Esophagus muscularis mucosa (tissue), 4 donors: Measurements from ENCODE around the gene METAP1. TPM values are rescaled to one million over a fixed set of nuclear protein-coding genes. Genes with fewer than 3 reads are reported as not detected.
"Not testable (repeated sequence)": the region's sequence is repeated elsewhere in the genome, so short reads cannot be mapped to it uniquely, and the experiment has no call there.

Source experiments
- DNase-seq: peaks from one replicate; pipeline ENCODE4 v3.0.0-alpha.2; 2017; ENCODE audit errors: extremely low spot score
- H3K27ac ChIP-seq, 4 donors: fragments of 200-600 bp; sonication (generic); replicated peaks in 1 of 4; 1 replicate in 3 of 4; 2 replicates in 1 of 4; pipeline ENCODE4 v1.5.1; 2016 to 2019; ENCODE audit warnings: mild to moderate bottlenecking in 1 of 4
- H3K27me3 ChIP-seq, 4 donors: fragments of 200-600 bp; sonication (generic); one replicate each; pipeline versions ENCODE4 v1.5.1 to v1.6.0; 2016 to 2019
- H3K36me3 ChIP-seq, 4 donors: fragments of 200-600 bp; sonication (generic); one replicate each; pipeline ENCODE4 v1.5.1; 2016 to 2019
- H3K4me1 ChIP-seq, 4 donors: fragments of 200-600 bp; sonication (generic); one replicate each; pipeline ENCODE4 v1.5.1; 2016 to 2019
- H3K4me3 ChIP-seq, 4 donors: fragments of 200-600 bp; sonication (generic); 1 replicate in 2 of 4; 2 replicates in 2 of 4; pipeline ENCODE4 v1.5.1; 2016 to 2019; ENCODE audit warnings: mild to moderate bottlenecking in 4 of 4, moderate library complexity in 1 of 4
- H3K9me3 ChIP-seq, 4 donors: fragments of 200-600 bp; sonication (generic); 1 replicate in 3 of 4; 2 replicates in 1 of 4; pipeline ENCODE4 v1.5.1; 2016 to 2019
- EP300 ChIP-seq: sonication (generic); formaldehyde crosslinking; IDR thresholded peaks from one replicate; pipeline ENCODE4 v1.6.1; 2017; ENCODE audit warnings: antibody characterized with exemption
- POLR2A ChIP-seq: fragments of 450-650 bp; IDR thresholded peaks from one replicate; pipeline ENCODE4 v1.6.1; 2017; ENCODE audit warnings: antibody characterized with exemption, moderate library complexity, mild to moderate bottlenecking, low read depth
- POLR2AphosphoS5 ChIP-seq, 2 donors: sonication (generic); formaldehyde crosslinking; IDR thresholded peaks; one replicate each; pipeline ENCODE4 v1.6.1; 2017; ENCODE audit warnings: antibody characterized with exemption in 2 of 2
- WGBS: methylation state at CpG from one replicate; pipeline ENCODE4 v1.1.5; 2018; 5-methylcytosine and 5-hydroxymethylcytosine counted together
- intact Hi-C: fragments of 100-400 bp; cut with DNase I; formaldehyde crosslinking; loops from one replicate; pipeline ENCODE4 v1.15.1; 2023
- small RNA-seq, 3 donors: library from RNA; depleted of rRNA; stranded (forward); fragments of <200 nt; gene quantifications; one replicate each; pipeline ENCODE3, GENCODE V24; 2016
- total RNA-seq, 4 donors: library from RNA; depleted of rRNA; stranded (reverse); fragments of >200 nt; gene quantifications; one replicate each; pipeline versions ENCODE4 v1.1.0 to v1.2.1, GENCODE V29; 2016
- TF ChIP-seq, protein P1 (sequence below), 3 experiments: fragments of 200-600 bp in 2 of 3; fragments of 450-650 bp in 1 of 3; sonication (generic) in 2 of 3; IDR thresholded peaks; one replicate each; pipeline ENCODE4 v1.5.1; 2017 to 2019; ENCODE audit warnings: antibody characterized with exemption in 3 of 3, mild to moderate bottlenecking in 2 of 3, moderate library complexity in 1 of 3

METAP1 gene
- total RNA-seq, 4 donors from 2014 or later = 38.4 to 58.1 (median 50.7) TPM

- Histone ChIP-seq H3K27me3 (no peaks in the 10 kb centered on the region), H3K4me3 (no peak overlapping the region), H3K27ac (no peak overlapping the region), H3K36me3 (no peaks in the 10 kb centered on the region), H3K9me3 (no peaks in the 10 kb centered on the region), H3K4me1 (peaks cover 0 to 31% (median 6%) of the 10 kb centered on the region in 4 donors)
- no peak for DNase-seq
- WGBS = 93% methylated on average over 1 of the region's 1 CpG
- intact Hi-C loops = no loop called here
- TF ChIP-seq, protein P1, sequence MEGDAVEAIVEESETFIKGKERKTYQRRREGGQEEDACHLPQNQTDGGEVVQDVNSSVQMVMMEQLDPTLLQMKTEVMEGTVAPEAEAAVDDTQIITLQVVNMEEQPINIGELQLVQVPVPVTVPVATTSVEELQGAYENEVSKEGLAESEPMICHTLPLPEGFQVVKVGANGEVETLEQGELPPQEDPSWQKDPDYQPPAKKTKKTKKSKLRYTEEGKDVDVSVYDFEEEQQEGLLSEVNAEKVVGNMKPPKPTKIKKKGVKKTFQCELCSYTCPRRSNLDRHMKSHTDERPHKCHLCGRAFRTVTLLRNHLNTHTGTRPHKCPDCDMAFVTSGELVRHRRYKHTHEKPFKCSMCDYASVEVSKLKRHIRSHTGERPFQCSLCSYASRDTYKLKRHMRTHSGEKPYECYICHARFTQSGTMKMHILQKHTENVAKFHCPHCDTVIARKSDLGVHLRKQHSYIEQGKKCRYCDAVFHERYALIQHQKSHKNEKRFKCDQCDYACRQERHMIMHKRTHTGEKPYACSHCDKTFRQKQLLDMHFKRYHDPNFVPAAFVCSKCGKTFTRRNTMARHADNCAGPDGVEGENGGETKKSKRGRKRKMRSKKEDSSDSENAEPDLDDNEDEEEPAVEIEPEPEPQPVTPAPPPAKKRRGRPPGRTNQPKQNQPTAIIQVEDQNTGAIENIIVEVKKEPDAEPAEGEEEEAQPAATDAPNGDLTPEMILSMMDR (IDR thresholded peaks at IDR 0.05) = no peak
- TF ChIP-seq EP300 = no peak
- no peak for TF ChIP-seq POLR2AphosphoS5 (IDR thresholded peaks at IDR 0.05)
- no peak for TF ChIP-seq POLR2A
Observed at GRCh38 chr4:99100876-99101275, 105.4 kb downstream of the METAP1 start.

DNA sequence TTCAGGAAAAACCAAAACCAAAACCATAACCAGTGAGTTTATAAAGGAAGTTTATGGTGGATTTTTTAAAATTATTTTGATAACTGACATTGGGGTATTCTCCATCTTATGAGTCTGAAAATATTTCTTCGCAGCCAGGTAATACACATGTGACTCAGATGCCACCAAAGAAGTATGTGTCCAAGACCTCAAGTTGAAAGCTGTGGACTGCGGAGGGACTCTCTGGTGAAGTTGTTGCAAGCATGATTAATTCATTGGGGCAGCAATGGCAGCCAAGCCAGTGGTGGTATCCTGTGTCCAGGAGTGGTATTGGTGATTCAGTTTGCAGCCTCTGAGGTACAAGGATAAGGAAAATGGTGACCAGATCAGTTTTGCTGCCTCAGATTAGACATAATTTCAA, 107.1 kb downstream of the METAP1 start:
- WGBS = 93% methylated on average over 2 of the region's 2 CpGs
- H3K27me3 ChIP-seq = no peaks in the 10 kb centered on the region
- H3K27ac ChIP-seq = no peak overlapping the region
- H3K9me3 ChIP-seq = no peaks in the 10 kb centered on the region
- no peak for TF ChIP-seq EP300
- TF ChIP-seq, protein P1 (IDR thresholded peaks at IDR 0.05) = no peak
- no peak for TF ChIP-seq POLR2A
- TF ChIP-seq POLR2AphosphoS5 (IDR thresholded peaks at IDR 0.05) = no peak
- intact Hi-C loops = no loop called here
- DNase-seq = peak; percentile 53
- peaks cover 0 to 31% (median 6%) of the 10 kb centered on the region in 4 donors for H3K4me1 ChIP-seq
- H3K36me3 ChIP-seq = no peaks in the 10 kb centered on the region
- H3K4me3 ChIP-seq = no peak overlapping the region

DNA sequence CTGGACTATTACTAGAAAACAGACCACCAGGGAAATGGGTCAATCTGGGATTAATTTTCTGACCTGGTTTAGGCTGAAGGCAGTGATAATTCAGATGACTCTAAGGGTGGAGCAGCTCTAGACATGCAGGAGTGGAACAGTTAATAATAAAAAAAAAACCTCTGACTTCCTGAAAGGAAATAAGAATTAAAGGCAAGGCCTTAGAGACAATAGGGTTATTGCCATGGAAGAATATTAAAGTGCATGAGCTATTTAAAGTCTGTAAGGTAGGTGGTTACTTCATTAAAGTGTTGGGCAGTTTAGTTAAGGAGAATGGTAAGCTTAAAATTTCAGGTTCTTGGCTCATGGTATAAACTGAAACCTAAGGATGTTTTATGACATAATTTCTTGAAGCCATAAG, 107.6 kb downstream of the METAP1 start:
- no peaks in the 10 kb centered on the region for H3K36me3 ChIP-seq
- H3K9me3 ChIP-seq = no peaks in the 10 kb centered on the region
- TF ChIP-seq, protein P1 (IDR thresholded peaks at IDR 0.05) = no peak
- TF ChIP-seq EP300 = no peak
- no peak for TF ChIP-seq POLR2A
- no peak for TF ChIP-seq POLR2AphosphoS5 (IDR thresholded peaks at IDR 0.05)
- no peak overlapping the region for H3K27ac ChIP-seq
- DNase-seq = no peak
- intact Hi-C loops = no loop called here
- peaks cover 0 to 31% (median 6%) of the 10 kb centered on the region in 4 donors for H3K4me1 ChIP-seq
- no peak overlapping the region for H3K4me3 ChIP-seq
- H3K27me3 ChIP-seq = no peaks in the 10 kb centered on the region

DNA sequence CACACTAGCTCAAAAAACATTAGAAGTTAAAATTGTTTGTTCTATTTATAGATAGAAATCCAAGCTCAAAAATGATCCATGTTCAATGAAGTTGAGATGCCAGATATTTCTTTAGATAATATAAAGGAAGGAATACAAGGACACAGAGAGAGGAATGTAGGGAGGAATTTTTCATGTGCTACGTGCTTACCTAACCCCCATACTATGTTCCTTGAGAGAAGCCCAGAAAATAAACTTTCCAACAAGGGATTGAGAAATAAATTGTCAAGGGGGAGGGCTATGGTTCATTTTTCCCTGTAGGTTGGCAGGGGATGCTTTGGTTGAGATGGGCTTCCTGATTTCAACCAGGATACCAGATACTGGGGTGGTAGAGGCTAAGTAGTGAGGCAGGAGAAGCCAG, 108.6 kb downstream of the METAP1 start:
- Histone ChIP-seq H3K27ac (no peak overlapping the region), H3K4me3 (no peak overlapping the region), H3K27me3 (no peaks in the 10 kb centered on the region), H3K36me3 (no peaks in the 10 kb centered on the region), H3K4me1 (peaks cover 0 to 31% (median 6%) of the 10 kb centered on the region in 4 donors), H3K9me3 (no peaks in the 10 kb centered on the region)
- intact Hi-C loops = no loop called here
- no peak for DNase-seq
- WGBS = 77% methylated on average over 1 of the region's 1 CpG
- no peak for TF ChIP-seq POLR2A
- TF ChIP-seq POLR2AphosphoS5 (IDR thresholded peaks at IDR 0.05) = no peak
- TF ChIP-seq, protein P1 (IDR thresholded peaks at IDR 0.05) = no peak
- TF ChIP-seq EP300 = no peak

DNA sequence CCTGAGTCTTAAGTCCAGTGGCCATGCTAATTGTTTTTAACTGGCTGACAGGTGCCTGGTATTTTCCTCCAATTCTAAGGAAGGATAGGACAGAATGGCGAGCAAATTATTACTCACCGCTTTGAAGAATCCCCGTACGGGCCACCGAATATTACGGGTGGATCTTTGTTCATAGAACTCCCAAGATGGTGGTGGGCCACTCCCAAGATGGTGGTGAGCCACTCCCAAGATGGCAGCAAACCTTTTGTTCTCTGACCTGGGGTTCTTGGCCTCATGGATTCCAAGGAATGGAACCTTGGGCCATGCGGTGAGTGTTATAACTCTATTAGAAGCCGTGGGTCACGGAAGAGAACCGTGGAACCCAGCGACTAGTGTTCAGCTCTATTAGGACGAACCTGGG, 113.8 kb downstream of the METAP1 start:
- H3K27ac ChIP-seq, H3K27me3 ChIP-seq, DNase-seq, H3K9me3 ChIP-seq, intact Hi-C loops, H3K4me3 ChIP-seq, H3K36me3 ChIP-seq, H3K4me1 ChIP-seq: not testable (repeated sequence)
- 90% methylated on average over 11 of the region's 12 CpGs for WGBS

Small RNA genes lying within 50 kb of the gene (small RNA-seq; reads per million reads assigned to genes)
- gene MIR3684 = 0 reads per million in 3 donors
- 0 reads per million in 3 donors for gene RNU7-149P

Other genes starting within 250 kb of the METAP1 start
- 10 to 100 TPM; 67.7 to 84.3 (median 76.5) TPM for gene EIF4E, start 66.6 kb upstream of the METAP1 start, total RNA-seq
- 100 to 1,000 TPM; 254 to 466 (median 421) TPM for gene ADH5, start 93.1 kb downstream of the METAP1 start, total RNA-seq
- 1 to 10 TPM in 1 of 4 donors, under 1 TPM in 3; 0.57 to 8.0 (median 0.75) TPM for gene ADH4, start 148.6 kb downstream of the METAP1 start, total RNA-seq
- gene ADH6, start 223.5 kb downstream of the METAP1 start, total RNA-seq = not detected